Loucy (cell line): ENCODE results near the gene TAS2R60.

ENCODE experiments used
- H2AFZ ChIP-seq: fragments of 200-600 bp; sonication (generic); 2 replicates; pipeline ENCODE4 v1.6.0; 2016; ENCODE audit warnings: antibody characterized with exemption, mild to moderate bottlenecking, low read length, moderate library complexity
- H3F3A ChIP-seq: fragments of 200-600 bp; 2 replicates; pipeline ENCODE4 v1.6.0; 2016; ENCODE audit warnings: antibody characterized with exemption, low read depth, mild to moderate bottlenecking
- H3K27me3 ChIP-seq: fragments of 200-600 bp; sonication (generic); 2 replicates; pipeline ENCODE4 v1.6.1; 2014; ENCODE audit warnings: low read length, mild to moderate bottlenecking; ENCODE audit not compliant: insufficient read depth, poor library complexity, severe bottlenecking
- H3K36me3 ChIP-seq: fragments of 200-600 bp; sonication (generic); 2 replicates; pipeline ENCODE4 v1.6.1; 2016; ENCODE audit warnings: low read length; ENCODE audit not compliant: insufficient read depth
- H3K4me1 ChIP-seq: fragments of 200-600 bp; sonication (generic); 2 replicates; pipeline ENCODE4 v1.5.1; 2014; ENCODE audit warnings: low read length, mild to moderate bottlenecking; ENCODE audit not compliant: insufficient read depth, poor library complexity, severe bottlenecking
- H3K4me2 ChIP-seq: fragments of 200-600 bp; sonication (generic); 2 replicates; pipeline ENCODE4 v1.6.0; 2014; ENCODE audit warnings: antibody characterized with exemption, low read length, low read depth, mild to moderate bottlenecking; ENCODE audit not compliant: poor library complexity, severe bottlenecking
- H3K4me3 ChIP-seq: fragments of 200-600 bp; sonication (generic); 2 replicates; pipeline ENCODE4 v1.5.1; 2014; ENCODE audit warnings: low read length, mild to moderate bottlenecking, mixed read lengths; ENCODE audit not compliant: poor library complexity, severe bottlenecking
- H3K79me2 ChIP-seq: fragments of 200-600 bp; sonication (generic); 2 replicates; pipeline ENCODE4 v1.6.1; 2014; ENCODE audit warnings: low read length; ENCODE audit not compliant: insufficient read depth
- H3K9ac ChIP-seq: fragments of 200-600 bp; sonication (generic); 2 replicates; pipeline ENCODE4 v1.6.0; 2014; ENCODE audit warnings: mild to moderate bottlenecking, low read depth, low read length, moderate library complexity; ENCODE audit not compliant: poor library complexity, severe bottlenecking
- H3K9me2 ChIP-seq: fragments of 200-600 bp; sonication (generic); replicated peaks from 2 replicates; pipeline ENCODE4 v1.6.1; 2016; ENCODE audit warnings: low read depth, low read length, mixed read lengths
- H3K9me3 ChIP-seq: fragments of 200-600 bp; sonication (generic); 2 replicates; pipeline ENCODE4 v1.6.1; 2014; ENCODE audit warnings: mild to moderate bottlenecking, antibody characterized with exemption, low read length, low read depth; ENCODE audit not compliant: insufficient read depth
- H4K20me1 ChIP-seq: fragments of 200-600 bp; sonication (generic); 2 replicates; pipeline ENCODE4 v1.6.0; 2014; ENCODE audit warnings: antibody characterized with exemption, low read length, mild to moderate bottlenecking; ENCODE audit not compliant: insufficient read depth, poor library complexity, severe bottlenecking
- CTCF ChIP-seq: fragments of 200-600 bp; sonication (generic); conservative IDR thresholded peaks from 2 replicates; pipeline ENCODE4 v1.5.1; 2014; ENCODE audit warnings: mild to moderate bottlenecking, antibody characterized with exemption, low read length
- EZH2phosphoT487 ChIP-seq: fragments of 200-600 bp; IDR thresholded peaks from 2 replicates; pipeline ENCODE4 v1.6.1; 2018; ENCODE audit warnings: antibody characterized with exemption, mild to moderate bottlenecking, moderate library complexity, borderline replicate concordance

Gene TAS2R60

GRCh38 chr7:143434660-143435059 lies 8.6 kb upstream of the TAS2R60 start:
- Histone ChIP-seq H3K79me2 (no peaks in the 10 kb centered on the region), H3K36me3 (no peaks in the 10 kb centered on the region), H3K4me1 (peaks cover 11% of the 10 kb centered on the region), H3K27me3 (no peaks in the 10 kb centered on the region), H3K4me2 (no peak overlapping the region), H3K9ac (no peak overlapping the region), H2AFZ (no peak overlapping the region), H3F3A (no peaks in the 10 kb centered on the region), H3K4me3 (no peak overlapping the region), H3K9me2 (no peaks in the 10 kb centered on the region), H4K20me1 (no peaks in the 10 kb centered on the region), H3K9me3 (no peaks in the 10 kb centered on the region)
- no peak for TF ChIP-seq EZH2phosphoT487
- TF ChIP-seq CTCF = no peak

GRCh38 chr7:143435266-143435665 lies 8.0 kb upstream of the TAS2R60 start:
- no peak overlapping the region for H3K4me2 ChIP-seq
- no peak overlapping the region for H2AFZ ChIP-seq
- H3K9ac ChIP-seq = no peak overlapping the region
- no peaks in the 10 kb centered on the region for H3K9me3 ChIP-seq
- H3K9me2 ChIP-seq = no peaks in the 10 kb centered on the region
- no peaks in the 10 kb centered on the region for H3K27me3 ChIP-seq
- no peaks in the 10 kb centered on the region for H3K36me3 ChIP-seq
- H4K20me1 ChIP-seq = no peaks in the 10 kb centered on the region
- TF ChIP-seq EZH2phosphoT487 (no peak), CTCF (no peak)
- H3F3A ChIP-seq = no peaks in the 10 kb centered on the region
- H3K4me3 ChIP-seq = no peak overlapping the region
- no peaks in the 10 kb centered on the region for H3K79me2 ChIP-seq
- peaks cover 11% of the 10 kb centered on the region for H3K4me1 ChIP-seq

GRCh38 chr7:143436325-143436946 lies 6.8 kb upstream of the TAS2R60 start:
- no peaks in the 10 kb centered on the region for H3K9me2 ChIP-seq
- no peak overlapping the region for H3K4me3 ChIP-seq
- H3K36me3 ChIP-seq = no peaks in the 10 kb centered on the region
- H4K20me1 ChIP-seq = no peaks in the 10 kb centered on the region
- H3K27me3 ChIP-seq = no peaks in the 10 kb centered on the region
- H3K9ac ChIP-seq = no peak overlapping the region
- H3K4me1 ChIP-seq = peaks cover 11% of the 10 kb centered on the region
- H3K9me3 ChIP-seq = no peaks in the 10 kb centered on the region
- no peaks in the 10 kb centered on the region for H3K79me2 ChIP-seq
- H3K4me2 ChIP-seq = no peak overlapping the region
- no peak for TF ChIP-seq EZH2phosphoT487
- TF ChIP-seq CTCF = no peak
- no peaks in the 10 kb centered on the region for H3F3A ChIP-seq
- H2AFZ ChIP-seq = no peak overlapping the region
